ENCODE measurements around the gene RSU1.

GRCh38 chr10:16799621-16800020, 17.6 kb downstream of the RSU1 start:
- TF ChIP-seq EZH2phosphoT487 (IDR thresholded peaks at IDR 0.05; ENCODE audit: insufficient read depth, low read depth) (no peak), EZH2 (IDR thresholded peaks at IDR 0.05; ENCODE audit: insufficient read depth, poor library complexity, severe bottlenecking) (no peak)

Measured in GM23248 (cell line).